DMS114 treated with DMSO at 0.1 percent for 48 hours (cell line): Measurements from ENCODE around the gene ZNF423.

Experiments used
- DNase-seq: peaks from one replicate; lab custom pipeline; 2025; ENCODE audit not compliant: unreplicated experiment; lab: John Stamatoyannopoulos, UW

ZNF423 gene

GRCh38 chr16:49755313-49755620, 100.6 kb downstream of the ZNF423 start:
- no peak for DNase-seq

- DNase-seq: no peak
Measured at GRCh38 chr16:49754495-49755312, 101.2 kb downstream of the ZNF423 start.

DNA sequence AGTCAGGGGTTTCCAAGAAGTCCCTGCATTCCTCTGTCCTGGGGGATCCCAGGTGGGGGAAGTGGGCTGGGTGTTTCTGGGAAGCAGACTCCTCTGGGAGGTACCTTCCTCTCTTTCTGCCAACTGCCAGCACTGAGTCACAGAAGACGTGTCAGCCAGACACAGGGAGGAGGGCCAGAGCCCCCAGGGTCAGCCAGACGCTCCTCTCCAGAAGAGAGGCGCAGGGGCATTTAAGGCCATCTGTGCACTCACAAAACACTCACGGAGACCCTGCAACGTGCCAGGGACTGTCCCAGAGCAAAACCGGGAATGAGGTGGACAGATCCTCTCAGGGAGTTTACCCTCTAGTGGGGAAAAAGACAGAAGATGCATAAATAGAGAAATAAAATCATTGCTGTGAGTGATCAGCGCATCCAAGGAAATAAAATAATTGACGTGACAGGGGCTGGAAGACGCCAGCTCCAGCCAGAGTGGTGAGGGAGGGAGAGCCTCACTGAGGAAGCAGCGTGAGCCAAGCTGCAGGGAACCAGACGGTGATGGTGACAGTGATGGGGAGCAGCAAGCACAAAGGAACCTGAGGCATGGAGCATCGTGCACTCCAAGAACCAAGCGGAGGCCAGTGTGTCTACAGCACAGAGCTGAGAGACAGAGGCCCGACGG, 105.4 kb downstream of the ZNF423 start:
- no peak for DNase-seq

GRCh38 chr16:49749816-49750215, 106.1 kb downstream of the ZNF423 start:
- no peak for DNase-seq

DNA sequence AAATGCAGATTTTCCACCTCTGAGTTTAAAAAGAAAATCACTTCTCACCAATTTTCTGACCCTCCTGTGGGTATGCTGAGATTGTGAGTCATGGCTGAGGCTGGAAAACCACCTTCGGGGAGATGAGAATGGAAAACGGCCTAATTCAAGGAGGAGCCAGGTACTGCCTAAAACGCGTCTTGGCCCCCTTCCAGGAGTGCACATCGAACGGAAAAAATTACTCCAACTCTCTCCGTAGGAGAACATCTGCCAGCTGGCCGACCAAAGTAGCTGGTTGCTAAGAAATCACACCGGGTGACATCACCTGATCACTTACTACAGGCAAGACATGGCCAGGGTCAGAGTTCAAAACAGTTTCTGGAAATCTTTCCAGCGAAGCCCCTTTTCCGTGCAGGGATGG, 107.6 kb downstream of the ZNF423 start:
- no peak for DNase-seq

DNA sequence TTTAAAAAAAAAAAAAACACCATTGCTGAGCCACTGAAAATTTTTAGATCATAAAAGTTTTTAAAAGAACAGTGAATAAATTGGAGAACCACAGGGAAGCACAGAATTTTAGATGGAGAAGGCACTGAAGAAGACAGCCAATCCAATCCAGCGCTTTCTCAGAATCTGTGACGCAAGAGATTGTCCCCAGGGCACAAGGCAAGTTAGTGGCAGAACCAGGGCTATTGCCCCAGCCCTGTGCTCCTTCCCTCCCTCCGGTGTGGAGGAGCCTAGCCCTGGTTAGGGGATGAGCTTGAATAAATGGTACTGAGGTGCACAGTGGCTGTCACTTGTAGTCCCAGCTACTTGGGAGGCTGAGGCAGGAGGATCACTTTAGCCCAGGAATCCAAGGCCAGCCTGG, 108.3 kb downstream of the ZNF423 start:
- DNase-seq: no peak

DNA sequence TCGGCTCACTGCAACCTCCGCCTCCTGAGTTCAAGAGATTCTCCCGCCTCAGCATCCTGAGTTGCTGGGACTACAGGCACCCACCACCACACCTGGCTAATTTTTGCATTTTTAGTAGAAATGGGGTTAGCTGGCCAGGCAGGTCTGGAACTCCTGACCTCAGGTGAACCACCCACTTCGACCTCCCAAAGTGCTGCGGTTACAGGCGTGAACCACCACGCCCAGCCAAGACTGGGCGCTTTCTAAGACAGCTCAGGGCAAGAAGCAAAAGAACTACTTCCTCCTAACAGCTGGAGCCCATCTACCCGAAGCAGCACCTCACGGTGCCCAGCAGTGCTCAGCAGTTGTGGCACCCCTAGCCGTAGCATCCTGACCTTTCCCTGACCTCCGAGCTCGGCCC, 109.4 kb downstream of the ZNF423 start:
- DNase-seq: no peak

DNA sequence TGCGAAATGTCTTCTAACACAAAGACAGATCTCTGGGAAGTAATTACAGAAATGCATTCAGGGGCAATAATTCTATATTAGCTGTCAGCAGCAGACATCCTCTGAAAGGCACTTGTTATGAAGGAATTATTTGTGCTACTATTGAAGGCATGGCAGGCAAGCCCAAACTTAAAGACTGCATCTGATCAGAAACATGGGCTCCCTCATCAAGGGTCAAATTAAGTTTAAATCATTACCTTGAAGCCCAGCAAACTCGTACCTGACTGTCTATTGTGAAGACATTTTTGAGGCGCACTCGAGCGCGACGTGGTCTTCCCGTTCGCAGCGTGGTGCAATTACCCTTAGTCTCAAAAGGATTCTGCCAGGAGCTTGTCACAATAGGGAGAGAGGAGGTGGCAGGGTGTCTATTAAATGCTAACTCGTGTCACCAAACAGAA, 110.6 kb downstream of the ZNF423 start:
- DNase-seq: no peak

DNA sequence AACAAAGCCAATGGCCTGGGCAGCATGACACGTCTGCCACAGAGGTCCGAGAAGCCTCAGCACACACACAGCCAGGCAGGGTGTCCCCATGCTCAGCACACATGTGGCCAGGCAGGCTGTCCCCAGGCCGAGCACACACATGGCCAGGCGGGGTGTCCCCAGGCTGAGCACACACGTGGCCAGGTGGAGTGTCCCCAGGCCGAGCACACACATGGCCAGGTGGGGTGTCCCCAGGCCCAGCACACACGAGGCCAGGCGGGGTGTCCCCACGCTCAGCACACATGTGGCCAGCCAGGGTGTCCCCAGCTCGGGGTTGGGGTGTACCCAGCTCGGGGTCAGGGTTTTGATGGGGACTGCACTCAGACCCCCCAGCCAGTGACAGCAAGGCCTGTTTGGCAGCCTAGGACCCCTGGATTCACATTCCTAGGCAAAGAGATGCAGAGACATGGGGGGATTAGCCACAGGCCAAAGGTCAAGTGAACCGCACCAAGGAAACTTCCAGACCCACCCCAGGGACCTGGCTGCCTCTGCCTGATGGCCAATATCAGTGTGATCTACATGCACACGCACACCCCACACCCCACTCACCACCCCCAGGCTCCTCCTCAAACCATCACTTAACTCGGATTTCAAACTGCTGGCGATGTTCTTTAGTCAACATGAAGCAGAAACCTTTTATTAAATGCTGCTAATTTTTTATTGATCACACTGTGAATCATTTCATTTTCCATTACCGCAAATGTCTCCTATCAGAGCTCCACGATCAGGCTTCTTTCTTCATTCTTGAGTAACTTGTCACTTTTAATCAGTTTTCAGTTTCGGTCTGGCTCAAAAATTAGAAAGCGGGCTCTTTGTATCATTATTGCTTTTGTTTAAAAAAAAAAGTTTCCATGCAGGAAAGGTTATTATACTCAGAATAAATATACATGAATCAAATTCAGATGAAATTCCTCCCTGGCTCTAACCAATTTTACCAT, 111.4 kb downstream of the ZNF423 start:
- no peak for DNase-seq

DNA sequence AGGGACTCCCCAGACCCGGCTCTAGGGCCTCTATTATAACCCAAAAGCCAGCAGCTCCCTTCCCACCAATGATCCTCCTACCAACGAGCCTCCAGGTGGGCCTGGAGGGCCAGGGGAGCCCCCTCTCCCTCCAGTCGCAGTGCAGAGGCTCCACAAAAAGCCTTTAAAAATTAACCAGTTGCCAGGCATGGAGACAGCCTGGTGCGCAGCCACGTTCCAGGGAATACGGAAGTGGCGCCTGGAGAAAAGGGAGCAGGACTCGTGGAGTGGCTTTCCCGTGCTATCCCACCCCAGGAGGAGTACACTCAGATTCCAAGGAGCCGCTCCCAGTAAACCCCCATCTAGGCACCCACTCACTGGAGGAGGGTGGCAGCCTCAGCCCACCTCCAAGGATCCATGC, 112.3 kb downstream of the ZNF423 start:
- DNase-seq: no peak

DNA sequence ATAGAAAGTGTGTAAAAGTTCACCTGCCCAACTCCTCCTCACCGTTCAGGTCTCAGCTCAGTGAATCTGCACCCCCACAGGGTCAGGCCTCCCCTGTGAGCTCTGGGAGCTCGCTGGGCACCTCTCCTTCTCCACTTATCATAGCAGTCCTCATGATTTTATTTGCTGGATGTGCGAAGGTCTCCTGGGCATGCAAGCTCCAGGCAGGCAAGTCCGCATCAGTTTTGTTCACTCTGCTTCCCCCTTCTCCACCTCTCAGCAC, 112.8 kb downstream of the ZNF423 start:
- DNase-seq: no peak

- DNase-seq: no peak
Measured at GRCh38 chr16:49742428-49743202, 113.3 kb downstream of the ZNF423 start.

DNA sequence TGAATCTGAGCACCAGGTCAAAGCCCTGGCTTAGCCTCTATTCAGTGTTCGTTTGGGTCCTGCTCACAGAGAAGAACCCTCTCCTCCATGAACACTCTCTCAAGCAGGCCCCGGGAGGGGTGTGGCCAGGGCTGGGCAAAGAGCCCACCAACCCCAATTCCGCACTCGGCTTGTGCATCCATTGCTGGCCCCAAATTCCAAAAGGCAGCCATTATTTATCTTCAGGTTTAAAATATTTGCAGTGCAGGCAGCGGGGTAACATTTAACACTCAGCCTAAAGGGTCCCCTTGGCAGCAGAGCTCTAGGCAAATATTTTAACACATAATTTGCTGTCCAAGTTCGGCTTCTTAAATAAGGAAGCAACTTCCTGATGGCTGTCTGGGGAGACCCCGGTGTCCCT, 115.7 kb downstream of the ZNF423 start:
- DNase-seq: no peak

DNA sequence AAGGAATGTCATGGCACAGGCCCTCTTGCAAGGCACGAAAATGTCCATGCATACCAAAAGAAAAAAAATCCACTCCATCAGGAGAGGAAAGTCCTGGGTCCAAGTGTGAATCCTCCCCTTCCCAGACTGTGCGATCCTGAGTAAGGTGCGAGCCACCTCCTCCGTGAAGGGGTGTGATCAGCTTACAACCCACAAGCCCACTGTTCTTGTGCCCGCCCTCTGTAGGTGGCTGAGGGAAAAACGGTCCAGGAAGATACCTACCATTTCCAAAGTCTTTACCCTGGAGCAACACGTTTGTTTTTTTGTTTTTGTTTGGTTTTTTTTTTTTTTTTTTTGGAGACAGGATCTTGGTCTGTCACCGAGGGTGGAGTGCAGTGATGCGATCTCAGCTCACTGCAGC, 116.5 kb downstream of the ZNF423 start:
- no peak for DNase-seq

DNA sequence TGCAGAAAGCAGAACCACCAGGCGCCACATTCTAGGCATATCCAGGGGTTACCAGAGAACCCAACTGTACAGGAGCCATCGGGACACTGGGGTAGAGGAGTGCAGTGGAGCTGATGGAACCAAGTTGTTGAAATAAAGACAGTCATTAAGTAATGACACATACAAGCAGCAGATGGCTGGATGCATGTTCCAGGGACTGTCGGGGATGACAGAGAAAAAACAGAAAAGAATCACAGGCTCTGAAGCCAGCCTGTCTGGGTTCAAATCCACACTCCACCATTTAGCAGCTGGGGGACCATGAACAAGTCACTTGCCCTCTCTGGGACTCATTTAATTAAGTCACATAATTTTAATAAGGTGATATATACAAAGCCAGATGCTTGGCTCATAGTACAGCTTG, 117.1 kb downstream of the ZNF423 start:
- no peak for DNase-seq

DNA sequence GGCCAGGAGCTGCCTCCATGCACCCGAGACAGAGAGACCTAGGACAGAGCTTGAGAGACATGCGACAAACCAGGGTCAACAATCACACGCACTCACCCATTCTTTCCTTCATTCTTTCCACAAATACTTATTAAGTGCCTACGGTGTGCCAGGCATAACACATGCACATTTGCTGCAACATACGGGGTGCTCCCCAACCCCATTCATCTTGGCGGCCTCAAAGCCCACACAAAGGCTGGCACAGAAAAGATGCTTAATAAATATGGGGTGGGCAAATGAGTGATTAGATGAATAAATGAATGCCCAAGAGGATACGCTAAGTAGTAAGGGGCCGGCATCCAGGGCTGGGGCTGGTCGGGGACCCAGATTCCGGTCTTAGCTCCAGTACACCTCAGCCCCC, 117.9 kb downstream of the ZNF423 start:
- DNase-seq: no peak

DNA sequence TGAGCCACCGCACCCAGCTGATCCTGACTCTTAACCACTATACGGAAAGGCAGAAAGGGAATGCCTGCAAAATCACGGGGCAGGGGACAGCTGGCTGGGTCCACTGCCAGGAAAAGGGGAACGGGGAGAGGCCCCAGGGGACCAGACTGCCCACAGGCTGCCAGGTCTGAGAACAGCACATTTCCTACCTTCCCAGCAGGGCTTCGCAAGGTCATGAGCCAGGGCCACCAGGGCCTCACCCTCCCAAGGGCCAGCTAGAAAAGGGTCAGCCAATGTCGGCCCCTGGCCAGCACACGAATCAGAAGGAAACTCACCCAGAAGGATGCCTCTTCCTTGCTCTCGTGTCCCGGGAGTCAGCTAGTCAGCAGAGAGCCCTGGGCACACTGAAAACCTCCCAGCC, 118.4 kb downstream of the ZNF423 start:
- no peak for DNase-seq

DNA sequence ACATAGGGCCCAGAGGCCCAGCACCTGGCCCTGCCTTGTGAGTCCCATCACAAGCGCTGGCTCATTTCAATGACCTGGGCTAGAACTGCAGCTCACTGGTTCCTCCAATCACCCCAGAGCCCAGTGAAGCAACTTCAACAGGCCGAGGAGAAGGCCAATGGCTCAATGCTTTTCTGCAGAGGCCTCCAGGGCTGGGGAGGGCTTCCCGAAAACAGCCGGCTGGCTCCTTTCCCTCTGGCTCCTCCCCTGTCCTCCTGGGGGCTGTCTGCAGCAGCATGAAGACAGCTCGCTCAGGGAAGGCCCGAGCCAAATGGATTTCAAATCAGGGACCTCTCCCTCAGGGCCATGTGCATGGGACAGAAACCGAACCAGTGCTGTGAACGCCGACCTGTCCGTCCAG, 121.6 kb downstream of the ZNF423 start:
- no peak for DNase-seq

- no peak for DNase-seq
Measured at GRCh38 chr16:49733313-49734009, 122.5 kb downstream of the ZNF423 start.

DNA sequence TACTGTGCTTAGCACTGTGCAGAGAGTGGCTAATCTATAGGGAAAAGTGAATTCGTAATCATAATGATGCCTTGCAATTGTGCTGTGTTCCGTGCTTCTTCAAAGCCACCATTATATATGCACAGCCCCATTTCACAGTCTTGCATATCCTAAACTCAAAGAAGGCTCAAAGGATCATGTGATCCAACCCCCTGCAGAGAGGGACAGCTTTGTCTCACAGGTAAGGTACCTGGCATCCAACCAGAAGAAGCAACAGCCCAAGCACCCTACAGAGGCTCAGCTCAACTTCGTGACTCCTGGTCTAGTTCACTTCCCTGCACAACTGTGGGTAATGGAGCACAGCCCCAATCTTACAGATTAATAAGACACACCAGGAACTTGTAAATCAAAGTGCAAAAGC, 124.0 kb downstream of the ZNF423 start:
- no peak for DNase-seq

DNA sequence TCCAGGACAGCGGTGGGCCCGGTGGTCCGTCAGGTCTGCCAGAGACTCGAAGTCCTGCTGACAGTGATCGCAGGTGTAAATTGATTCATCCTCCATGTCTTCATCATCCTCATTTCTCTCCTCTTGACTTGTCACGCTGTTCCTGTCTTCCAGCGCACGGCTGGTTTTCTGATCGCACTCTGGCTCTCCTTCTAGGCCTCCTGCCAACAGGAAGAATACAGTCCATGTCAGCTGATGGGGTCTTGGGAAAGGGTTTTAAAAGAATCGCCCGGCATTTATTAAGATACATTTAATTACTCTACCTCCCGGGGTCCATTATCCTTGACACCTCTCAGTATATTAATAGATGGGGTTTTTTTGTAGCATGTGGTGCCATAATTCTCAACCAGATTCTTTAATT, 125.1 kb downstream of the ZNF423 start:
- DNase-seq: no peak
